Middle frontal gyrus (tissue), 1 donor: ENCODE measurements around the gene C5AR2.
"Not testable (repeated sequence)": the region's sequence is repeated elsewhere in the genome, so short reads cannot be mapped to it uniquely, and the experiment has no call there.

ENCODE experiments used
- DNase-seq: peaks from one replicate; pipeline ENCODE4 v3.0.0-alpha.2; 2015; ENCODE audit warnings: low spot score; ENCODE audit errors: extremely low spot score

Gene C5AR2

DNA sequence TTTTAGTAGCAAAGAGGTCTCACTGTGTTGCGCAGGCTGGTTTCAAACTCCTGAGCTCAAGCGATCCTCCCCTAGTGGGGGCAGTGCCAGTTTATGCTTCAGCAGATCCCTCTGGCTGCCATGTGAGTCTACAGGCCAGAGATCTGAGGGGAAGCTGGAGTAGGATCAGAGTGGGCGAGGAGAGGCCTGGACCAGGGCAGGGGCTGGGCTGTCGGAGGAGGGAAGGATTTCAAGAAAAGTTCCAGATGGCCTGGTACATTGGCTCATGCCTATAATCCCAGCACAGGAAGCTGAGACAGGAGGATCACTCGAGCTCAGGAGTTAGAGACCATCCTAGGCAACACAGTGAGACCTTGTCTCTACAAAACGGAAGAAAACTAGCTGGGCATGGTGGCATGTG is 27.0 kb downstream of the C5AR2 start:
- no peak for DNase-seq

- no peak for DNase-seq
Observed at GRCh38 chr19:47362321-47362720, 30.3 kb downstream of the C5AR2 start.

- DNase-seq, result no peak
Observed at GRCh38 chr19:47363758-47364531, 32.0 kb downstream of the C5AR2 start.

GRCh38 chr19:47365455-47365854 is 33.5 kb downstream of the C5AR2 start:
- DNase-seq, result not testable (repeated sequence)

- DNase-seq, result peak; percentile 12
Observed at GRCh38 chr19:47370045-47370611, 38.2 kb downstream of the C5AR2 start.

DNA sequence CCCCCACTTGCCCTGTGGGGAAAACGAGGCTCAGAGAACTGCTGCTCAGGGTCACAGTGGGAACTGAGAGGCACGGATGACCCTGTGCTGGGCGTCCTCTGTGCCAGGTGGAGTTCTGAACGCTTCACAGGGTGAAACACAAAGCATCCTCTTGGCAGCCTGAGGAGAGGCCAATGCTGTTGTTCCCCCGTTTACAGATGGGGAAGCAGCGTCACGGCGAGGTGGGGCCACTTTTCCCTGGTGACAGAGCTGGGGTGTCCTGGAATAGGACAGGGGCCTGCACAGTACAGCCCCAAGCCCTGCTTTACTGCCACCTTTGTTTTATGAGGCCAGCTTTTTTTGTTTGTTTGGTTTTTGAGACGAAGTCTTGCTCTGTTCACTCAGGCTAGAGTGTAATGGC is 39.3 kb downstream of the C5AR2 start:
- no peak for DNase-seq

GRCh38 chr19:47372603-47373002 is 40.6 kb downstream of the C5AR2 start:
- no peak for DNase-seq

GRCh38 chr19:47373246-47374240 is 41.6 kb downstream of the C5AR2 start:
- no peak for DNase-seq

- DNase-seq, result no peak
Observed at GRCh38 chr19:47374876-47375693, 43.1 kb downstream of the C5AR2 start.

DNA sequence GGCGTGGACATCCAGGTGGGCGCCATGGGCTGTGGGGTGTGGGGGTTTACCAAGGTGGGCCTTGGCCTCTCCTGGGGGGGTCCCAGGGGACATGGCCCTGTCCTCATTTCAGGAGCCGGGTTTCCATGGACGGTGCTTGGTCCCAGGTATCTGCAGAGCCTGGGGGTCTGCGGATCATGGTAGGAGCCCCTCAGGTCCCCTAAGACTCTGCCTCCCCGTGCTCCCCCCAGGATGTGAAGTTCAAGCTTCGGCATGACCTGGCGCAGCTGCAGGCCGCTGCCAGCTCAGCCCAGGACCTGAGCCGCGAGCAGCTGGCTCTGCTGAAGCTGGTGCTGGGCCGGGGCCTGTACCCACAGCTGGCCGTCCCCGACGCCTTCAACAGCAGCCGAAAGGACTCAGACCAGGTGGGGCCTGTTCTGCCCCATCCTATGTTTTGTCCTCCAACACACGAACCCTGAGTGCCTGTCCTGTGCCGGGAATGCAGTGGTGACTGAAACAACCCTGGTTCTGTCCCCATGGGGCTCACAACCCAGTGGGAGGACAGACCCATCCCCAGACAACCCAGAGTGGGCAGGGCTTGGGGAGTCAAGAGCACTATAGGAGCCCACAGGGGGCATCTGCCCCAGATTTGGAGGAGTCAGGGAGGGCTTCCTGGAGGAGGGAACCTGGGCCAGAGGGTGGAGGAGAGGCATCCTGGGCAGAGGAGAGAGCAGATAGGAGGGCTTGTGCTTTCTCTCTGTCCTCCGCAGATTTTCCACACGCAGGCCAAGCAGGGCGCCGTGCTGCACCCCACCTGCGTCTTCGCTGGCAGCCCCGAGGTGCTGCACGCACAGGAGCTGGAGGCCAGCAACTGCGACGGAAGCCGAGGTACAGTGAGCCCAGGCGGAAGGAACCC is 44.0 kb downstream of the C5AR2 start:
- no peak for DNase-seq

GRCh38 chr19:47376589-47377144 is 44.7 kb downstream of the C5AR2 start:
- DNase-seq, result no peak

- DNase-seq, result no peak
Observed at GRCh38 chr19:47377208-47377701, 45.3 kb downstream of the C5AR2 start.

- no peak for DNase-seq
Observed at GRCh38 chr19:47377801-47378200, 45.8 kb downstream of the C5AR2 start.

DNA sequence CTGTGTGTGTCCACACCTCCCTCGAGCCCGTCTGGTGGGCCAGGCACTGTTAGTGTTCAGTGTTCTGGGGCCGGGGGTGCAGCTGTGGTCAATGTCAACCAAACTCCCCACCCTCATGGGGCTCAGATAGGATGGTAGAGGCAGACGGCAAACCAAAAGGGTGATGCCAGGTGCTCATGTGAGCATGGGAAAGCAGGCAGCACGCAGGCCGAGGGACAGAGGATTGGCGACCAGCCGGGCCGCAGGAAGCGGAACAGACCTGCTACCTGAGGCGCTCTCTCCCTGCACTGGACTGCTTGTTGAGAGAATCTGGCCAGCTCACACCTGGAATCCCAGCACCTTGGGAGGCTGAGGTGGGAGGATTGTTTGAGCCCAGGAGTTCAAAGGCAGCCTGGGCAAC is 46.3 kb downstream of the C5AR2 start:
- no peak for DNase-seq

DNA sequence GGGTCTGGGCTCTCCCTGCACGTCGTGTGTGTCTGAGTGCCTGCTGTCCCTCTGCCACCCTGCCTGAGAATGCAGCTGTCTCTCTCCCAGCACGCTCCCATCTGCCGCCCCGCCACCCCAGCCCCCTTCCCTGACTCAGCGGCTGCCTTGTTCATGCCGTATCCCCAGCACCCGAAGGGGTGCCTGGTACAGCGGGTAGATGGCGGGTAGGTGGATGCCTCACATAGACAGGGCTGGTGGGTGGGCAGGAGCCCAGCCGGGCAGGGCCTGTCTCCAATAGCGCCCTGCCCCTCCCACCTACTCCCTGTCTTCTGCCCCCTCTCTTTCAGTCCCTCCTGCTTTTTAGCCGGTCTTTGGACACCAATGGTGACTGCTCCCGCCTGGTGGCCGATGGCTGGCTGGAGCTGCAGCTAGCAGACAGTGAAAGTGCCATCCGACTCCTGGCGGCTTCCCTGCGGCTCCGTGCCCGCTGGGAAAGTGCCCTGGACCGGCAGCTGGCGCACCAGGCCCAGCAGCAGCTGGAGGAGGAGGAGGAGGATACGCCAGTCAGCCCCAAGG is 47.5 kb downstream of the C5AR2 start:
- peak; percentile 52 for DNase-seq

GRCh38 chr19:47380559-47380958 is 48.6 kb downstream of the C5AR2 start:
- no peak for DNase-seq

- DNase-seq, result no peak
Observed at GRCh38 chr19:47381121-47381520, 49.1 kb downstream of the C5AR2 start.

DNA sequence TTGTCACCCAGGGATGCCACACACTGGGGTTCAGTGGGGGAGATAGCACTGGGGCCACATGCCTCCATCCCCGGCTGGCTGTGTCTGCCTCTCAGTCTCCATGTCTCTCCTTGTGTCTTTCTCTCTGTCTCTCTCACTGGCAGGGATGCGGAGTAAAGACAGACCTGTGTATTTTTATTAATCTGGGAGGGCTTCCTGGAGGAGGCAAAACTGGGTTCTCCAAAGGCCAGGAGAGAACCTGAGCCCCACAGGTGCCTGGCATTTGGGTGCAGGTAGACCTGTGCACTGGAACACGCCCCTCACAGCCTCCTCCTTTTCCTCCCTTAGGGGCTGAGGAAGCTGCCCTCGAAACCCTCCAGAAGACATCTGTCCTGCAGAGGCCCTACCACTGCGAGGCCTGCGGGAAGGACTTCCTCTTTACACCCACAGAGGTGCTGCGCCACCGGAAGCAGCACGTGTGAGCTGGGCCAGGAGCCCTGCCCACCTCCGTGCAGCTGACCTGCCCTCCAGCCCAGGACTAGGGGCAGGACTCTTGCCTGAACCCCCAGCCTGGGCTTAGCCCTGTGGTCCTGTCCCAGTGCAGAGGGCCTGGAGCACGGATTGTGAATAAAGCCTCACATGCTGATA is 49.8 kb downstream of the C5AR2 start:
- no peak for DNase-seq

GRCh38 chr19:47383890-47384289 is 51.9 kb downstream of the C5AR2 start:
- DNase-seq, result not testable (repeated sequence)
